ENCODE data around the gene MARCO. TPM values are rescaled to one million over a fixed set of nuclear protein-coding genes. Genes with fewer than 3 reads are reported as not detected.

MARCO gene
- total and polyA plus RNA-seq, 4 donors: 20.3 to 833 (median 163) TPM

DNA sequence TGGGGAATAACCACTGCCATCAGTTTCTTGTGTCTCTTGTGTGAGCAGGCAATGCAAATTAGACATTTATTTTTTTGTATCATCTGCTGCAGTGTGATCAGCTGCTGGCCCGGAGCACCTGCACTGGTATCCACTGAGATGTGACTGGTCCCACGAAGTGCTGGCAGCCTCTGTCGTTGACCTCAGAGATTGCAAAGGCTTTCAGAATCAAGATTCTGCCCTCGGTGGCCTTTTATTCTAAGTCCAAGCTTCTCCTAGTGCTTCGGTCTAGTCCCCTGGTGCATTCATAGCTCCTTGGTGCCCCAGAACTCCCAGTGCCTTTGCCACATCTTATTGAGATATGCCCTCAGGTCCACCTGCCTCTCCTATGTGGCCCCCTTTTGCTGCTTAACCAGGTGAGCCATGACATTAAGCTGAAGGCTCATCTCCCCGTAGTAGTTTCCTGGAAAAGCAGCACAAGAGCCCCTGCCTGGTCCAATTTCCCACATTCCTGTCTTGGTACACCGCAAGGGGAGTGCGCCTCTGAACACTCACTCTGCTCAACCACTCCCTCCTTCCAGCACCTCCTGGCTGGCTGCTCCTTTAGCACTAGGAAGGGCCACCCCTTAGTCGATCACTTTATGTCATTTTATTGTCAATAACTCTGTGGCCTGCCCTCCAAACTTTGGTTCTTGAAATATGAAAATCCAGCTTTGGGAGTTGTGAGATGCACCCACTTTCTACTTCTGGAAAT, 27.1 kb upstream of the MARCO start:
- DNase-seq (no peak), ATAC-seq (ENCODE audit: insufficient read depth, low FRiP score) (no peak)
- no peak for TF ChIP-seq CTCF (IDR thresholded peaks at IDR 0.05; ENCODE audit: control extremely low read depth, extremely low read depth)
- Histone ChIP-seq H3K36me3 (ENCODE audit: control insufficient read depth in 4 of 4, insufficient read depth in 4 of 4, low read length in 4 of 4) (no peaks in the 10 kb centered on the region), H3K9ac (ENCODE audit: insufficient read depth in 1 of 2, low read length in 2 of 2) (no peak overlapping the region), H3K4me1 (ENCODE audit: control insufficient read depth in 5 of 5, insufficient read depth in 5 of 5, low read length in 5 of 5) (no peaks in the 10 kb centered on the region), H3K27me3 (ENCODE audit: control insufficient read depth in 3 of 3, insufficient read depth in 3 of 3, low read length in 2 of 3) (no peaks in the 10 kb centered on the region), H3K9me3 (ENCODE audit: control insufficient read depth in 4 of 4, insufficient read depth in 3 of 4, low read length in 3 of 4) (no peaks in the 10 kb centered on the region), H3K4me3 (no peak overlapping the region), H3K27ac (ENCODE audit: low read depth in 1 of 2, low read length in 1 of 2) (no peak overlapping the region)
- WGBS, 2 donors: 79 to 83% methylated on average over 9 of the region's 9 CpGs

GRCh38 chr2:118918017-118918416, 24.0 kb upstream of the MARCO start:
- ATAC-seq (ENCODE audit: insufficient read depth, low FRiP score): no peak
- H3K27ac ChIP-seq (ENCODE audit: low read depth in 1 of 2, low read length in 1 of 2): no peak overlapping the region
- H3K27me3 ChIP-seq (ENCODE audit: control insufficient read depth in 3 of 3, insufficient read depth in 3 of 3, low read length in 2 of 3): peaks cover 0 to 3% (median 0%) of the 10 kb centered on the region in 3 donors
- no peaks in the 10 kb centered on the region for H3K4me1 ChIP-seq (ENCODE audit: control insufficient read depth in 5 of 5, insufficient read depth in 5 of 5, low read length in 5 of 5)
- no peak for DNase-seq
- WGBS, 2 donors: 64 to 78% methylated on average over 1 of the region's 1 CpG
- H3K36me3 ChIP-seq (ENCODE audit: control insufficient read depth in 4 of 4, insufficient read depth in 4 of 4, low read length in 4 of 4): no peaks in the 10 kb centered on the region
- no peak overlapping the region for H3K9ac ChIP-seq (ENCODE audit: insufficient read depth in 1 of 2, low read length in 2 of 2)
- H3K4me3 ChIP-seq: no peak overlapping the region
- H3K9me3 ChIP-seq (ENCODE audit: control insufficient read depth in 4 of 4, insufficient read depth in 3 of 4, low read length in 3 of 4): peaks cover 0 to 1% (median 0%) of the 10 kb centered on the region in 4 donors
- TF ChIP-seq CTCF (IDR thresholded peaks at IDR 0.05; ENCODE audit: control extremely low read depth, extremely low read depth): no peak

DNA sequence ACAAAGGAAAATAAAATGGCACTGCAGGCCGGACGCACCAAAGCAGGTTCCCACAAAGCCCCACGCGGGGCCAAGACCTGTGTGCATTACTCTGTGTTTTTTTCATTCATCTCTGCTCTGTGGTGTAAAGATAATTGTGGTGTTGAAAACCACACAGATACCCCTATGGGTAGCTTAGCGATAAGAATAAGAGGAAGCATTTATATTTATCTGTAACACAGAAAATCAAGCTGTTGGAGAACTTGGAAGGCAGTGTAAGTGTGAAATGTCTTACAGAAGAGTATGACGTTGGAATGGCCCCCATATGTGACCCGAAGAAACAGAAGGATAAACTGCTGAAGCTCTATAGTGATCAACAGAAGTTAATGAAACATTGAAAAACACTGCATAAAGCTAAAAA, 20.3 kb upstream of the MARCO start:
- Histone ChIP-seq H3K27me3 (ENCODE audit: control insufficient read depth in 3 of 3, insufficient read depth in 3 of 3, low read length in 2 of 3) (peaks cover 0 to 3% (median 0%) of the 10 kb centered on the region in 3 donors), H3K36me3 (ENCODE audit: control insufficient read depth in 4 of 4, insufficient read depth in 4 of 4, low read length in 4 of 4) (no peaks in the 10 kb centered on the region), H3K9me3 (ENCODE audit: control insufficient read depth in 4 of 4, insufficient read depth in 3 of 4, low read length in 3 of 4) (peaks cover 0 to 1% (median 0%) of the 10 kb centered on the region in 4 donors), H3K4me1 (ENCODE audit: control insufficient read depth in 5 of 5, insufficient read depth in 5 of 5, low read length in 5 of 5) (no peaks in the 10 kb centered on the region), H3K4me3 (no peak overlapping the region), H3K9ac (ENCODE audit: insufficient read depth in 1 of 2, low read length in 2 of 2) (no peak overlapping the region), H3K27ac (ENCODE audit: low read depth in 1 of 2, low read length in 1 of 2) (no peak overlapping the region)
- 30 to 52% methylated on average over 7 of the region's 7 CpGs for whole genome bisulfite sequencing, 2 donors
- no peak for TF ChIP-seq CTCF (IDR thresholded peaks at IDR 0.05; ENCODE audit: control extremely low read depth, extremely low read depth)
- ATAC-seq (ENCODE audit: insufficient read depth, low FRiP score): no peak
- no peak for DNase-seq

Data from lung (tissue), 12 donors.